Activated CD4-positive, alpha-beta memory T cell treated with anti-CD3 and anti-CD28 coated beads, Interleukin-2, amount 10 ng/mL, durations not matched to agents 7 days and 5 days (primary cell): ENCODE data around the gene ASCC2. TPM values are rescaled to one million over a fixed set of nuclear protein-coding genes. Genes with fewer than 3 reads are reported as not detected.

Experiments
- CTCF ChIA-PET: fragments of 350-600 bp; sonication (Branson Sonifier 250); formaldehyde crosslinking; loops from one replicate; lab custom pipeline; 2021; ENCODE audit warnings: antibody characterized with exemption, inconsistent platforms; lab: Charles Lee
- POLR2A ChIA-PET: fragments of 350-600 bp; sonication (Branson Sonifier 250); formaldehyde crosslinking; loops from one replicate; lab custom pipeline; 2021; ENCODE audit warnings: antibody characterized with exemption; lab: Charles Lee
- DNase-seq: peaks from one replicate; pipeline ENCODE4 v3.0.0-alpha.2; 2020
- H3K27ac Mint-ChIP-seq: one replicate; pipeline ENCODE4 v1.8.0; 2021; ENCODE audit warnings: mild to moderate bottlenecking, mixed read lengths
- H3K27me3 Mint-ChIP-seq: one replicate; pipeline ENCODE4 v1.8.0; 2021; ENCODE audit warnings: mixed read lengths
- H3K36me3 Mint-ChIP-seq: one replicate; pipeline ENCODE4 v1.8.0; 2021; ENCODE audit warnings: low read depth, mixed read lengths
- H3K4me1 Mint-ChIP-seq: one replicate; pipeline ENCODE4 v1.8.0; 2021; ENCODE audit warnings: mixed read lengths
- H3K4me3 Mint-ChIP-seq: one replicate; pipeline ENCODE4 v1.8.0; 2021; ENCODE audit warnings: mild to moderate bottlenecking, mixed read lengths
- H3K9me3 Mint-ChIP-seq: one replicate; pipeline ENCODE4 v1.8.0; 2021; ENCODE audit warnings: mixed read lengths
- total RNA-seq, 2 experiments: library from RNA; stranded (reverse); gene quantifications; one replicate each; pipeline ENCODE4 v1.2.3, GENCODE V29; 2021

ASCC2 gene
- 10 to 100 TPM; 76.5 to 81.0 TPM for total RNA-seq

- Mint-ChIP-seq H3K4me3 (peak within 1 kb of the TSS; percentile 80), H3K4me1 (peaks cover 32% of the 10 kb centered on the region), H3K9me3 (no peaks in the 10 kb centered on the region), H3K27ac (peak within 1 kb of the TSS; percentile 86), H3K27me3 (no peaks in the 10 kb centered on the region), H3K36me3 (peaks cover 19% of the 10 kb centered on the region)
- DNase-seq, result peak; percentile 100
- CTCF ChIA-PET, result interaction anchor here (0.7 to 1.8 kb wide), 5 partner anchors 17 to 248 kb away, joined by 3 to 6 read pairs (median 4); no protein-coding TSS in a partner anchor
- POLR2A ChIA-PET, result interaction anchor here (0.7 to 2.7 kb wide), 20 partner anchors 9 to 528 kb away, joined by 3 to 13 read pairs (median 3); partner anchors contain the start of genes CCDC157, MTMR3, SF3A1 and UQCR10
These were observed at the start of gene ASCC2 for GRCh38 chr22:29837741-29838598. Gene ASCC2 (minus strand): TSS chr22:29838274. CDS start chr22:29832325, 5,949 bp downstream.

- Mint-ChIP-seq H3K36me3 (peaks cover 4% of the 10 kb centered on the region), H3K9me3 (no peaks in the 10 kb centered on the region), H3K27me3 (peaks cover 2% of the 10 kb centered on the region), H3K4me1 (peaks cover 10% of the 10 kb centered on the region), H3K4me3 (no peak overlapping the region), H3K27ac (no peak overlapping the region)
- no peak for DNase-seq
- ChIA-PET CTCF (interaction anchor here (0.6 to 1.2 kb wide), 3 partner anchors 95 to 1214 kb away, joined by 3 to 7 read pairs (median 4); no protein-coding TSS in a partner anchor), POLR2A (no interaction called here)
These were observed 49.3 kb upstream of the ASCC2 start for GRCh38 chr22:29887358-29887757.

- CTCF ChIA-PET, result interaction anchor here (1.2 kb wide), 1 partner anchor 119 kb away, joined by 4 read pairs; no protein-coding TSS in a partner anchor
- Mint-ChIP-seq H3K9me3 (no peaks in the 10 kb centered on the region), H3K27me3 (peaks cover 2% of the 10 kb centered on the region), H3K36me3 (peaks cover 4% of the 10 kb centered on the region), H3K4me1 (peaks cover 12% of the 10 kb centered on the region), H3K27ac (no peak overlapping the region), H3K4me3 (no peak overlapping the region)
- DNase-seq, result no peak
- POLR2A ChIA-PET, result no interaction called here
These were observed 48.5 kb upstream of the ASCC2 start for GRCh38 chr22:29886596-29886995.

GRCh38 chr22:29885610-29886009 is 47.5 kb upstream of the ASCC2 start:
- peaks cover 4% of the 10 kb centered on the region for H3K36me3 Mint-ChIP-seq
- H3K9me3 Mint-ChIP-seq, result no peaks in the 10 kb centered on the region
- H3K4me3 Mint-ChIP-seq, result no peak overlapping the region
- peaks cover 12% of the 10 kb centered on the region for H3K4me1 Mint-ChIP-seq
- no peak overlapping the region for H3K27ac Mint-ChIP-seq
- ChIA-PET POLR2A (no interaction called here), CTCF (interaction anchor here (0.6 kb wide), 1 partner anchor 14 kb away, joined by 3 read pairs; no protein-coding TSS in a partner anchor)
- no peak for DNase-seq
- H3K27me3 Mint-ChIP-seq, result peaks cover 2% of the 10 kb centered on the region

- Mint-ChIP-seq H3K36me3 (peaks cover 4% of the 10 kb centered on the region), H3K4me3 (peak overlapping the region; percentile 86), H3K4me1 (peaks cover 12% of the 10 kb centered on the region), H3K9me3 (no peaks in the 10 kb centered on the region), H3K27ac (peak overlapping the region; percentile 67), H3K27me3 (peaks cover 2% of the 10 kb centered on the region)
- ChIA-PET POLR2A (interaction anchor here (0.7 to 1.6 kb wide), 4 partner anchors 15 to 330 kb away, joined by 3 to 13 read pairs (median 5); partner anchors contain the start of genes ASCC2 and THOC5), CTCF (interaction anchor here (1.0 to 1.4 kb wide), 3 partner anchors 9 to 123 kb away, joined by 3 read pairs; no protein-coding TSS in a partner anchor)
- DNase-seq, result no peak
These were observed 45.7 kb upstream of the ASCC2 start for GRCh38 chr22:29883775-29884097.

- Mint-ChIP-seq H3K4me3 (peak within 1 kb of the TSS; percentile 86), H3K36me3 (peaks cover 4% of the 10 kb centered on the region), H3K9me3 (no peaks in the 10 kb centered on the region), H3K27ac (peak within 1 kb of the TSS; percentile 67), H3K27me3 (peaks cover 2% of the 10 kb centered on the region), H3K4me1 (peaks cover 12% of the 10 kb centered on the region)
- DNase-seq, result peak; percentile 95
- POLR2A ChIA-PET, result interaction anchor here (0.7 to 1.6 kb wide), 4 partner anchors 14 to 329 kb away, joined by 3 to 13 read pairs (median 5); partner anchors contain the start of genes ASCC2 and THOC5
- CTCF ChIA-PET, result interaction anchor here (0.6 to 1.4 kb wide), 5 partner anchors 9 to 862 kb away, joined by 3 to 4 read pairs (median 3); no protein-coding TSS in a partner anchor
These were observed 45.1 kb upstream of the ASCC2 start, which contains the start of gene MTMR3 for GRCh38 chr22:29883045-29883774. Gene MTMR3 (plus strand): TSS chr22:29883174. CDS start chr22:29971060, 87,886 bp downstream.

- peaks cover 4% of the 10 kb centered on the region for H3K36me3 Mint-ChIP-seq
- H3K27me3 Mint-ChIP-seq, result peaks cover 5% of the 10 kb centered on the region
- H3K9me3 Mint-ChIP-seq, result no peaks in the 10 kb centered on the region
- POLR2A ChIA-PET, result interaction anchor here (1.3 to 1.6 kb wide), 3 partner anchors 13 to 329 kb away, joined by 4 to 13 read pairs (median 6); partner anchors contain the start of genes ASCC2 and THOC5
- DNase-seq, result no peak
- H3K27ac Mint-ChIP-seq, result peak overlapping the region; percentile 57
- CTCF ChIA-PET, result interaction anchor here (0.6 to 1.4 kb wide), 4 partner anchors 9 to 271 kb away, joined by 3 read pairs; no protein-coding TSS in a partner anchor
- H3K4me3 Mint-ChIP-seq, result peak overlapping the region; percentile 86
- H3K4me1 Mint-ChIP-seq, result peaks cover 12% of the 10 kb centered on the region
These were observed 44.6 kb upstream of the ASCC2 start for GRCh38 chr22:29882716-29883044.

- ChIA-PET POLR2A (no interaction called here), CTCF (no interaction called here)
- Mint-ChIP-seq H3K4me3 (no peak overlapping the region), H3K27me3 (peaks cover 15% of the 10 kb centered on the region), H3K27ac (no peak overlapping the region), H3K36me3 (peaks cover 4% of the 10 kb centered on the region), H3K9me3 (no peaks in the 10 kb centered on the region), H3K4me1 (peaks cover 12% of the 10 kb centered on the region)
- no peak for DNase-seq
These were observed 41.7 kb upstream of the ASCC2 start for GRCh38 chr22:29879753-29880152.

GRCh38 chr22:29877620-29878019 is 39.5 kb upstream of the ASCC2 start:
- peaks cover 20% of the 10 kb centered on the region for H3K27me3 Mint-ChIP-seq
- CTCF ChIA-PET, result no interaction called here
- no peak overlapping the region for H3K27ac Mint-ChIP-seq
- H3K36me3 Mint-ChIP-seq, result no peaks in the 10 kb centered on the region
- H3K4me1 Mint-ChIP-seq, result peaks cover 2% of the 10 kb centered on the region
- POLR2A ChIA-PET, result no interaction called here
- no peak for DNase-seq
- no peaks in the 10 kb centered on the region for H3K9me3 Mint-ChIP-seq
- H3K4me3 Mint-ChIP-seq, result no peak overlapping the region

GRCh38 chr22:29873943-29874342 is 35.9 kb upstream of the ASCC2 start:
- Mint-ChIP-seq H3K4me3 (no peak overlapping the region), H3K36me3 (no peaks in the 10 kb centered on the region), H3K9me3 (no peaks in the 10 kb centered on the region), H3K27ac (no peak overlapping the region), H3K4me1 (peaks cover 3% of the 10 kb centered on the region), H3K27me3 (peaks cover 20% of the 10 kb centered on the region)
- ChIA-PET POLR2A (no interaction called here), CTCF (interaction anchor here (1.0 kb wide), 1 partner anchor 9 kb away, joined by 3 read pairs; the partner anchor contains the start of gene MTMR3)
- DNase-seq, result no peak

- Mint-ChIP-seq H3K9me3 (no peaks in the 10 kb centered on the region), H3K36me3 (no peaks in the 10 kb centered on the region), H3K27ac (no peak overlapping the region), H3K4me3 (no peak overlapping the region), H3K4me1 (peaks cover 3% of the 10 kb centered on the region), H3K27me3 (peaks cover 19% of the 10 kb centered on the region)
- ChIA-PET POLR2A (interaction anchor here (0.8 kb wide), 1 partner anchor 18 kb away, joined by 4 read pairs; no protein-coding TSS in a partner anchor), CTCF (interaction anchor here (0.6 kb wide), 1 partner anchor 613 kb away, joined by 3 read pairs; no protein-coding TSS in a partner anchor)
- DNase-seq, result no peak
These were observed 34.9 kb upstream of the ASCC2 start for GRCh38 chr22:29872989-29873388.
